ENCODE data around the gene NOS1AP. TPM values are rescaled to one million over a fixed set of nuclear protein-coding genes. Genes with fewer than 3 reads are reported as not detected.

The NOS1AP gene
- total RNA-seq, 1 experiment from 2014 or later, result 14.7 TPM

DNA sequence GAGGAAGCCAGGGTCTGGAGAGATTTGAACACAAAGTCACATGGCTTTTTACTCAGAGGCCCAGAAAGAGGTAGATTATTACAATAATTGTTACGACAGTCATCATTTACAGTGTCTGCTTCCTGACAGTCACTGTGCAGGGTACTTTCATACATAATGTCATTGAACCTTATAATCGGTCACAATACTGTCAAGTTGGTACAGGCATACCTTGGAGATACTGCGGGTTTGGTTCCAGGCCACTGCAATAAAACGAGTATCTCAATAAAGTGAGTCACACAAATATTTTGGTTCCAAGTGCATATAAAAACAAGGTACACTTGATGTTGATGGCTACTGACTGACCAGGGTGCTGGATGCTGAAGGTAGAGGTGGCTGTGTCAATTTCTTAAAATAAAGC, 112.6 kb downstream of the NOS1AP start (continued):
- TF ChIP-seq, protein P1, sequence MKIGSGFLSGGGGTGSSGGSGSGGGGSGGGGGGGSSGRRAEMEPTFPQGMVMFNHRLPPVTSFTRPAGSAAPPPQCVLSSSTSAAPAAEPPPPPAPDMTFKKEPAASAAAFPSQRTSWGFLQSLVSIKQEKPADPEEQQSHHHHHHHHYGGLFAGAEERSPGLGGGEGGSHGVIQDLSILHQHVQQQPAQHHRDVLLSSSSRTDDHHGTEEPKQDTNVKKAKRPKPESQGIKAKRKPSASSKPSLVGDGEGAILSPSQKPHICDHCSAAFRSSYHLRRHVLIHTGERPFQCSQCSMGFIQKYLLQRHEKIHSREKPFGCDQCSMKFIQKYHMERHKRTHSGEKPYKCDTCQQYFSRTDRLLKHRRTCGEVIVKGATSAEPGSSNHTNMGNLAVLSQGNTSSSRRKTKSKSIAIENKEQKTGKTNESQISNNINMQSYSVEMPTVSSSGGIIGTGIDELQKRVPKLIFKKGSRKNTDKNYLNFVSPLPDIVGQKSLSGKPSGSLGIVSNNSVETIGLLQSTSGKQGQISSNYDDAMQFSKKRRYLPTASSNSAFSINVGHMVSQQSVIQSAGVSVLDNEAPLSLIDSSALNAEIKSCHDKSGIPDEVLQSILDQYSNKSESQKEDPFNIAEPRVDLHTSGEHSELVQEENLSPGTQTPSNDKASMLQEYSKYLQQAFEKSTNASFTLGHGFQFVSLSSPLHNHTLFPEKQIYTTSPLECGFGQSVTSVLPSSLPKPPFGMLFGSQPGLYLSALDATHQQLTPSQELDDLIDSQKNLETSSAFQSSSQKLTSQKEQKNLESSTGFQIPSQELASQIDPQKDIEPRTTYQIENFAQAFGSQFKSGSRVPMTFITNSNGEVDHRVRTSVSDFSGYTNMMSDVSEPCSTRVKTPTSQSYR (CRISPR knock-in tag; IDR thresholded peaks at IDR 0.05), result no peak
- no peak for TF ChIP-seq TCF7 (CRISPR knock-in tag; IDR thresholded peaks at IDR 0.05; ENCODE audit: low read depth)
- TF ChIP-seq ZNF219 (CRISPR knock-in tag; IDR thresholded peaks at IDR 0.05; ENCODE audit: borderline replicate concordance), result no peak
- TF ChIP-seq FOXP1 (CRISPR knock-in tag; IDR thresholded peaks at IDR 0.05; ENCODE audit: borderline replicate concordance), result no peak
- TF ChIP-seq EMX1 (CRISPR knock-in tag; IDR thresholded peaks at IDR 0.05), result no peak
- TF ChIP-seq GRHL2 (CRISPR knock-in tag; IDR thresholded peaks at IDR 0.05; ENCODE audit: insufficient replicate concordance, severe bottlenecking), result no peak
- no peak for TF ChIP-seq OVOL2 (CRISPR knock-in tag; IDR thresholded peaks at IDR 0.05; ENCODE audit: borderline replicate concordance)

DNA sequence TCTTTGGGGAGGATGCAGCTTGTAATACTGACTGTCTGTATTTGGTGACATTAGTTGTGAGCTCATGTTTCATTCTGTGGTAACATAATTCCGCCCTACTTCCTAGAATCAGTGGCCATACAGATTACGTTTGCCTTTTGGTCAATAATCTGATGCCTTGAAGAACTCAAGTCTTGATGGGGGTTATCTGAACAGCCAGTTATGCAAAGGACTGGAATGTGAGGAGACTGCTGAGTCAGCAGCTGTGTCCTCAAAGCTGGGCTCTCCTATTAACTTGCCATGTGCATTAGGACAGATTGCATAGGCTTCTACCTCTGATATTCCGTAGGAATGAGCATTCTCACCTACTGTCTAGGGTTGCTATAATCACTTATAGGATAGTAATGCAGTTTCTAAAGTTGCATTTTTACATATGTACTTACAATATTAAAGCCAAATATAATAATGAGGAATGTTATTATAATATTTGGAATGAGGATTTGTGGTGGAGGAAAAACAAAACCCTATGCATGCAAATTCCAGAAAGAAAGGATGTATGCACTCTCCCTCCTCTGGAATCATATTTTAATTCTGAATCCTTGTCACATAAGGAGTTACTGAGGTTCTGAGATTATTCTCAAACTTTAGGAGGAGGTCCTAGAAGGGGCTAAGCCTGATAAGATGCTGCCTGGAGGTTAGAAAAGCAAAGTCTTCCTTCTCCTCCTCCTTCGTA, 116.0 kb downstream of the NOS1AP start:
- Mint-ChIP-seq H3K9me3 (peaks cover 6% of the 10 kb centered on the region), H3K27ac (no peak overlapping the region; the same call in 1 of the 2 replicates), H3K4me3 (no peak overlapping the region), H3K27me3 (ENCODE audit: low read depth) (no peaks in the 10 kb centered on the region), H3K36me3 (peaks cover 11% of the 10 kb centered on the region; the same call in 1 of the 2 replicates), H3K4me1 (peaks cover 18% of the 10 kb centered on the region)
- ATAC-seq (no peak), DNase-seq (ENCODE audit: low spot score) (no peak)
- ChIA-PET CTCF (interaction anchor here (1.0 kb wide), 1 partner anchor 129 kb away, joined by 4 read pairs; no protein-coding TSS in a partner anchor), POLR2A (no interaction called here)
- no peak for TF ChIP-seq GABPB1 (CRISPR knock-in tag; IDR thresholded peaks at IDR 0.05)
- TF ChIP-seq, protein P2, sequence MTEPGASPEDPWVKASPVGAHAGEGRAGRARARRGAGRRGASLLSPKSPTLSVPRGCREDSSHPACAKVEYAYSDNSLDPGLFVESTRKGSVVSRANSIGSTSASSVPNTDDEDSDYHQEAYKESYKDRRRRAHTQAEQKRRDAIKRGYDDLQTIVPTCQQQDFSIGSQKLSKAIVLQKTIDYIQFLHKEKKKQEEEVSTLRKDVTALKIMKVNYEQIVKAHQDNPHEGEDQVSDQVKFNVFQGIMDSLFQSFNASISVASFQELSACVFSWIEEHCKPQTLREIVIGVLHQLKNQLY (CRISPR knock-in tag; IDR thresholded peaks at IDR 0.05), result no peak
- no peak for TF ChIP-seq USF2 (CRISPR knock-in tag; IDR thresholded peaks at IDR 0.05)
- no peak for TF ChIP-seq CBFB (CRISPR knock-in tag; IDR thresholded peaks at IDR 0.05; ENCODE audit: low read depth)
- TF ChIP-seq, protein P3, sequence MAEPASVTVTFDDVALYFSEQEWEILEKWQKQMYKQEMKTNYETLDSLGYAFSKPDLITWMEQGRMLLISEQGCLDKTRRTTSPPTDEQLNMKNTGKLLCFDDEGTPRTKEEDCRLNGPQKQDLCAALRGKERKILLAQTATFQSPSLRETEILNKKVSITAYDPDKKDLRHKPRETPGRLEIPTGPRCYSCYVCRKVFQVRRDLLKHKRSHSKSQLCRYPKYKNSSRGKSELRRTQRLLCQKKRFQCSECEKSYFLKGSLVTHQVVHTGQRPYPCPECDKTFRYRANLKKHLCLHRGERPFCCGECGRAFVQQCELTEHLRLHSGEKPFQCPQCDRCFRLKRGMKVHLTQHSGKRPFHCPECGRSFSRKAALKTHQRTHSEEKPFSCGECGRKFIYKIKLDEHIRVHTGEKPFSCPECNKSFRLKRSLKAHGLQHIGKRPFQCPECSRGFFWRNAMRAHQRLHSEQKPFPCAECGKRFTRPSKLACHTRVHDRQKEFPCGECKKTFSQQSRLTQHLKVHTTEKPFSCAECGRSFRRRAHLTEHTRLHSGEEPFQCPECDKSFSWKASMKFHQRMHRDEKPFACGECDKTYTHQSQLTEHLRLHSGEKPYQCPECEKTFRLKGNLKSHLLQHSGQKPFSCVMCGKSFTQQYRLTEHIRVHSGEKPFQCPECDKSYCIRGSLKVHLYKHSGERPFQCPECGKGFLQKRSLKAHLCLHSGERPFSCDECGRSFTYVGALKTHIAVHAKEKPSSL (CRISPR knock-in tag; conservative IDR thresholded peaks at IDR 0.05), result no peak
- TF ChIP-seq CREB1 (CRISPR knock-in tag; IDR thresholded peaks at IDR 0.05), result no peak

DNA sequence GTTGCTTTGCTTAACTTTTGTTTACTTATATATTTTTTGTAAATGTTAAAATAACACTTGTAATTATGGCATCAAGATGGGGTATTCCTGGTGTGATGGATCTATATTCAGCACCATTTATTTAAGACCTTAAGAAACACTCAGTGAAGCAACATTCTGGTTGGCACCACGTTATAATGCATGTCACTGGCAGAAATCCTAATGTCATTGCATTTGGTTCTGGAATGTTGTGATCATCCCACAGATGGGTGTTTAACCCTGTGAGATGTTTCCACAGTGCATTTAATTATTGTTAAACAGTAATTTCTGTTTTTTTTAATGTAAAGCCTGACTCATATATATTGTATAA, 116.5 kb downstream of the NOS1AP start:
- Mint-ChIP-seq H3K36me3 (peaks cover 11% of the 10 kb centered on the region; the same call in 1 of the 2 replicates), H3K4me1 (peaks cover 18% of the 10 kb centered on the region), H3K27me3 (ENCODE audit: low read depth) (no peaks in the 10 kb centered on the region), H3K27ac (no peak overlapping the region), H3K4me3 (no peak overlapping the region), H3K9me3 (peaks cover 6% of the 10 kb centered on the region)
- ChIA-PET POLR2A (no interaction called here), CTCF (no interaction called here)
- ATAC-seq, result no peak
- DNase-seq (ENCODE audit: low spot score), result no peak
- TF ChIP-seq, protein P2 (CRISPR knock-in tag; IDR thresholded peaks at IDR 0.05), result no peak
- TF ChIP-seq AR (CRISPR knock-in tag; IDR thresholded peaks at IDR 0.05), result no peak
- TF ChIP-seq, protein P4, sequence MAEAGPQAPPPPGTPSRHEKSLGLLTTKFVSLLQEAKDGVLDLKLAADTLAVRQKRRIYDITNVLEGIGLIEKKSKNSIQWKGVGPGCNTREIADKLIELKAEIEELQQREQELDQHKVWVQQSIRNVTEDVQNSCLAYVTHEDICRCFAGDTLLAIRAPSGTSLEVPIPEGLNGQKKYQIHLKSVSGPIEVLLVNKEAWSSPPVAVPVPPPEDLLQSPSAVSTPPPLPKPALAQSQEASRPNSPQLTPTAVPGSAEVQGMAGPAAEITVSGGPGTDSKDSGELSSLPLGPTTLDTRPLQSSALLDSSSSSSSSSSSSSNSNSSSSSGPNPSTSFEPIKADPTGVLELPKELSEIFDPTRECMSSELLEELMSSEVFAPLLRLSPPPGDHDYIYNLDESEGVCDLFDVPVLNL (CRISPR knock-in tag; IDR thresholded peaks at IDR 0.05; ENCODE audit: borderline replicate concordance, low read depth), result no peak
- TF ChIP-seq JAZF1 (CRISPR knock-in tag; IDR thresholded peaks at IDR 0.05), result no peak
- TF ChIP-seq, protein P5, sequence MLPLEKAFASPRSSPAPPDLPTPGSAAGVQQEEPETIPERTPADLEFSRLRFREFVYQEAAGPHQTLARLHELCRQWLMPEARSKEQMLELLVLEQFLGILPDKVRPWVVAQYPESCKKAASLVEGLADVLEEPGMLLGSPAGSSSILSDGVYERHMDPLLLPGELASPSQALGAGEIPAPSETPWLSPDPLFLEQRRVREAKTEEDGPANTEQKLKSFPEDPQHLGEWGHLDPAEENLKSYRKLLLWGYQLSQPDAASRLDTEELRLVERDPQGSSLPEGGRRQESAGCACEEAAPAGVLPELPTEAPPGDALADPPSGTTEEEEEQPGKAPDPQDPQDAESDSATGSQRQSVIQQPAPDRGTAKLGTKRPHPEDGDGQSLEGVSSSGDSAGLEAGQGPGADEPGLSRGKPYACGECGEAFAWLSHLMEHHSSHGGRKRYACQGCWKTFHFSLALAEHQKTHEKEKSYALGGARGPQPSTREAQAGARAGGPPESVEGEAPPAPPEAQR (CRISPR knock-in tag; IDR thresholded peaks at IDR 0.05), result no peak
- no peak for TF ChIP-seq CBFB (CRISPR knock-in tag; IDR thresholded peaks at IDR 0.05; ENCODE audit: low read depth)
- TF ChIP-seq JUN (CRISPR knock-in tag; IDR thresholded peaks at IDR 0.05), result no peak
- TF ChIP-seq ESRRA (CRISPR knock-in tag; IDR thresholded peaks at IDR 0.05; ENCODE audit: borderline replicate concordance), result no peak

Data from WTC11 (cell line).